OCI-LY3 (cell line): ENCODE measurements around the gene TMBIM6.

ENCODE experiments used
- EZH2phosphoT487 ChIP-seq: fragments of 200-600 bp; shearing (Covaris generic); IDR thresholded peaks from 2 replicates; pipeline ENCODE4 v1.6.1; 2018; ENCODE audit warnings: antibody characterized with exemption, mixed run types, low read depth
- TF ChIP-seq, protein P1 (sequence below): fragments of 200-600, 300-600 bp; sonication (generic); IDR thresholded peaks from 2 replicates; pipeline ENCODE4 v1.5.1; 2014; ENCODE audit warnings: antibody characterized with exemption, low read length, low read depth

DNA sequence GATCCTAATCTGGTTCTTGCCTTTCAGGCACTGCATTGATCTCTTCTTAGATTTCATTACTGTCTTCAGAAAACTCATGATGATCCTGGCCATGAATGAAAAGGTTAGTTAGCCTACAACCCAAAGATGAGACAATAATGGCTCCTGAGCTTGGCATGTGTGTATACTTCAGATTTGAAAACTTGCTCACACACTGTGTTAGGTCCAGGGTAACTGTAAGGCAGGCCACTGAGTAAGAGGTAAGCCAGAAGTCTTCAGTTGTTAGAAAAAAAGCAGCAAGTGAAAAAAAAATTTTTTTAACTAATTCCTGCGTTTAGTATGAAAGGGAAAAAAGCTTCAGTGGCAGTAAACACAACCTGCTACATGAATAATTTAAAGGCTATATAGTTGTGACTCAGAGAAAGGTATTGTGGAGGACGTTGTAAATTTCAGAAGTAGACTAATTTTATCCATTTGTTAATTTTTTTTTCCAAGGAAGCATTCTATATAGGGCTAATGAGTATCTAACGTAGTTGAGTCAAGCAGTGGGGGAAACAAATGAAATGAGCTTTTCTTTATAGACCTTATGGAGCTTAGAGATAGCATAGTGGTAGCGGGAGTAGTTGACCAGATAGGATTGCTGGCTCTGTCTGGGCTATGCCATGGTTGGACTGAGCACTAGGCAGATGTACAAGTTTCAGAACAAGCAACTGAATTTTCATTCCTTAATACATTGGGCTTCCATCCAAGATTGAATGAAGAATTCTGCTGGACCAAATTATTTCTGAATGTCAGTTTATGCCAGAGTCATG, 20.5 kb downstream of the TMBIM6 start:
- TF ChIP-seq, protein P1, sequence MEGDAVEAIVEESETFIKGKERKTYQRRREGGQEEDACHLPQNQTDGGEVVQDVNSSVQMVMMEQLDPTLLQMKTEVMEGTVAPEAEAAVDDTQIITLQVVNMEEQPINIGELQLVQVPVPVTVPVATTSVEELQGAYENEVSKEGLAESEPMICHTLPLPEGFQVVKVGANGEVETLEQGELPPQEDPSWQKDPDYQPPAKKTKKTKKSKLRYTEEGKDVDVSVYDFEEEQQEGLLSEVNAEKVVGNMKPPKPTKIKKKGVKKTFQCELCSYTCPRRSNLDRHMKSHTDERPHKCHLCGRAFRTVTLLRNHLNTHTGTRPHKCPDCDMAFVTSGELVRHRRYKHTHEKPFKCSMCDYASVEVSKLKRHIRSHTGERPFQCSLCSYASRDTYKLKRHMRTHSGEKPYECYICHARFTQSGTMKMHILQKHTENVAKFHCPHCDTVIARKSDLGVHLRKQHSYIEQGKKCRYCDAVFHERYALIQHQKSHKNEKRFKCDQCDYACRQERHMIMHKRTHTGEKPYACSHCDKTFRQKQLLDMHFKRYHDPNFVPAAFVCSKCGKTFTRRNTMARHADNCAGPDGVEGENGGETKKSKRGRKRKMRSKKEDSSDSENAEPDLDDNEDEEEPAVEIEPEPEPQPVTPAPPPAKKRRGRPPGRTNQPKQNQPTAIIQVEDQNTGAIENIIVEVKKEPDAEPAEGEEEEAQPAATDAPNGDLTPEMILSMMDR = no peak
- no peak for TF ChIP-seq EZH2phosphoT487
